A549 (cell line): ENCODE data around the gene TBC1D20. TPM values are rescaled to one million over a fixed set of nuclear protein-coding genes. Genes with fewer than 3 reads are reported as not detected.

Experiments used
- ATAC-seq, 2 experiments: fragments of 200-7000 bp in 1 of 2; fragments of >200 bp in 1 of 2; cut with Nextera tagmentation in 1 of 2; cut with Tn5 transposase in 1 of 2; 3 replicates each; pipeline versions ENCODE4 v1.8.0 to v1.9.1; 2018 to 2020; ENCODE audit warnings: mild to moderate bottlenecking in 1 of 2, moderate library complexity in 1 of 2
- CTCF ChIA-PET: fragments of 300-600 bp; sonication (Branson Sonifier 250); formaldehyde crosslinking; extraction: SDS; loops from one replicate; lab custom pipeline; 2021; ENCODE audit warnings: antibody characterized with exemption, inconsistent platforms; lab: Yijun Ruan, JAX
- POLR2A ChIA-PET: fragments of 350-600 bp; formaldehyde crosslinking; extraction: SDS; loops from one replicate; lab custom pipeline; 2021; ENCODE audit warnings: antibody characterized with exemption, inconsistent platforms; lab: Yijun Ruan, JAX
- DNase-seq, 2 experiments: peaks; one replicate each; pipeline versions ENCODE4 v3.0.0 to v3.0.0-alpha.2; 2011 to 2016; ENCODE audit warnings: low read depth in 1 of 2, low spot score in 1 of 2
- FAIRE-seq: peaks from 2 replicates; lab custom pipeline; 2011; peaks lifted over from hg19 to GRCh38; lab: Jason Lieb, UNC
- H3K27ac ChIP-seq, 2 experiments: fragments of >200 bp; sonication (Bioruptor Twin); formaldehyde crosslinking; 3 replicates each; pipeline ENCODE4 v1.5.1; 2016 to 2017
- H3K4me1 ChIP-seq: fragments of >200 bp; sonication (Bioruptor Twin); formaldehyde crosslinking; 3 replicates; pipeline ENCODE4 v1.6.1; 2016
- H3K4me2 ChIP-seq: fragments of >200 bp; sonication (Bioruptor Twin); formaldehyde crosslinking; 3 replicates; pipeline ENCODE4 v1.6.1; 2016
- H3K4me3 ChIP-seq: fragments of >200 bp; sonication (Bioruptor Twin); formaldehyde crosslinking; 3 replicates; pipeline ENCODE4 v1.5.1; 2016
- H3K9me3 ChIP-seq: fragments of >200 bp; sonication (Bioruptor Twin); formaldehyde crosslinking; 3 replicates; pipeline ENCODE4 v1.6.1; 2016
- CBX8 ChIP-seq: fragments of 200-600 bp; sonication (generic); IDR thresholded peaks from 2 replicates; pipeline ENCODE4 v1.6.1; 2016
- EHF ChIP-seq: fragments of 250-450 bp; sonication (Bioruptor Pico); IDR thresholded peaks from 2 replicates; pipeline ENCODE4 v1.5.0; 2020; ENCODE audit warnings: mild to moderate bottlenecking
- EHMT2 ChIP-seq: fragments of 200-600 bp; sonication (generic); IDR thresholded peaks from 2 replicates; pipeline ENCODE4 v1.6.1; 2016; ENCODE audit warnings: antibody characterized with exemption, low read depth, mild to moderate bottlenecking, moderate library complexity
- EP300 ChIP-seq, 2 experiments: fragments of >200 bp; sonication (Bioruptor Twin); formaldehyde crosslinking; IDR thresholded peaks; 2 replicates in 1 of 2; 3 replicates in 1 of 2; pipeline ENCODE4 v1.6.1; 2016 to 2017
- ESRRA ChIP-seq: fragments of 150-350 bp; IDR thresholded peaks from 2 replicates; pipeline ENCODE4 v1.6.1; 2014; ENCODE audit warnings: mild to moderate bottlenecking, low read length, borderline replicate concordance
- FOXS1 ChIP-seq: fragments of 250-450 bp; sonication (Bioruptor Pico); IDR thresholded peaks from 2 replicates; pipeline ENCODE4 v1.5.0; 2020; ENCODE audit warnings: mild to moderate bottlenecking, moderate library complexity
- GATA3 ChIP-seq: IDR thresholded peaks from 2 replicates; pipeline ENCODE4 v1.6.1; 2012; ENCODE audit warnings: borderline replicate concordance
- HOXA7 ChIP-seq: fragments of 250-450 bp; sonication (Bioruptor Pico); IDR thresholded peaks from 2 replicates; pipeline ENCODE4 v1.5.0; 2020; ENCODE audit warnings: mild to moderate bottlenecking, moderate library complexity
- HOXB5 ChIP-seq: fragments of 250-450 bp; sonication (Bioruptor Pico); IDR thresholded peaks from 2 replicates; pipeline ENCODE4 v1.5.0; 2020; ENCODE audit warnings: mild to moderate bottlenecking, moderate library complexity
- JUNB ChIP-seq: fragments of >200 bp; sonication (Bioruptor Twin); formaldehyde crosslinking; IDR thresholded peaks from 2 replicates; pipeline ENCODE4 v1.6.1; 2016
- KDM1A ChIP-seq: fragments of 200-600 bp; sonication (generic); IDR thresholded peaks from 2 replicates; pipeline ENCODE4 v1.6.1; 2016; ENCODE audit warnings: low read depth, mild to moderate bottlenecking
- MAZ ChIP-seq: fragments of 150-350 bp; IDR thresholded peaks from 2 replicates; pipeline ENCODE4 v1.6.1; 2014; ENCODE audit warnings: antibody characterized with exemption, low read depth, low read length, borderline replicate concordance
- NR3C1 ChIP-seq: fragments of >200 bp; sonication (Bioruptor Twin); formaldehyde crosslinking; IDR thresholded peaks from 3 replicates; pipeline ENCODE4 v1.6.1; 2017
- POLR2A ChIP-seq: IDR thresholded peaks from 2 replicates; pipeline ENCODE4 v1.6.1; 2012; ENCODE audit warnings: mild to moderate bottlenecking, low read length
- POLR2AphosphoS2 ChIP-seq: conservative IDR thresholded peaks from 2 replicates; pipeline ENCODE4 v1.6.1; 2012; ENCODE audit warnings: low read length, improper control_type of control experiment, inconsistent platforms
- RAD21 ChIP-seq, 2 experiments: fragments of >200 bp in 1 of 2; sonication (Bioruptor Twin) in 1 of 2; formaldehyde crosslinking in 1 of 2; IDR thresholded peaks in 1 of 2; conservative IDR thresholded peaks in 1 of 2; 2 replicates in 1 of 2; 3 replicates in 1 of 2; pipeline ENCODE4 v1.6.1; 2012 to 2018; ENCODE audit warnings: inconsistent platforms in 1 of 2
- RCOR1 ChIP-seq: fragments of 150-350 bp; IDR thresholded peaks from 2 replicates; pipeline ENCODE4 v1.6.1; 2014; ENCODE audit warnings: antibody characterized with exemption, low read length, low read depth
- RNF2 ChIP-seq: fragments of 200-600 bp; sonication (generic); IDR thresholded peaks from 2 replicates; pipeline ENCODE4 v1.6.1; 2016; ENCODE audit warnings: low read depth, mild to moderate bottlenecking, antibody characterized with exemption, moderate library complexity, borderline replicate concordance
- TP53 ChIP-seq: fragments of 250-450 bp; sonication (Bioruptor Pico); IDR thresholded peaks from 2 replicates; pipeline ENCODE4 v1.5.0; 2021; ENCODE audit warnings: mild to moderate bottlenecking, moderate library complexity
- ZNF302 ChIP-seq: fragments of 250-450 bp; sonication (Bioruptor Pico); IDR thresholded peaks from 2 replicates; pipeline ENCODE4 v1.9.0; 2021; ENCODE audit warnings: inconsistent platforms, mild to moderate bottlenecking, moderate library complexity
- WGBS: methylation state at CpG from one replicate; pipeline ENCODE4 v1.1.6; 2017; ENCODE audit errors: missing lambda C conversion rate; 5-methylcytosine and 5-hydroxymethylcytosine counted together
- polyA plus RNA-seq, 4 experiments: library from polyadenylated mRNA; depleted of rRNA in 3 of 4; stranded (reverse); fragments of >200 nt; fragmentation: RNase III in 1 of 4; extraction: RNeasy Plus Mini Kit Qiagen cat#74134 plus additional on column Dnase treatment in 1 of 4; gene quantifications; 2 replicates in 3 of 4; 3 replicates in 1 of 4; pipeline ENCODE4 v1.2.3, GENCODE V29; 2011 to 2017
- TF ChIP-seq, protein P1 (sequence below): fragments of 200-600 bp; sonication (generic); IDR thresholded peaks from 2 replicates; pipeline ENCODE4 v1.6.1; 2016; ENCODE audit warnings: antibody characterized with exemption, mild to moderate bottlenecking, moderate library complexity
- TF ChIP-seq, protein P2 (sequence below): IDR thresholded peaks from 2 replicates; pipeline ENCODE4 v1.6.1; 2012; ENCODE audit warnings: low read depth, borderline replicate concordance
- TF ChIP-seq, protein P3 (sequence below): fragments of 150-350 bp; IDR thresholded peaks from 2 replicates; pipeline ENCODE4 v1.6.1; 2014; ENCODE audit warnings: low read depth, mild to moderate bottlenecking, low read length
- TF ChIP-seq, protein P4 (sequence below): fragments of >200 bp; sonication (Bioruptor Twin); formaldehyde crosslinking; IDR thresholded peaks from 3 replicates; pipeline ENCODE4 v1.5.1; 2016
- TF ChIP-seq, protein P5 (sequence below): fragments of >200 bp; sonication (Bioruptor Twin); formaldehyde crosslinking; IDR thresholded peaks from 3 replicates; pipeline ENCODE4 v1.6.1; 2016
- TF ChIP-seq, protein P6 (sequence below): IDR thresholded peaks from 2 replicates; pipeline ENCODE4 v1.6.1; 2012

Gene TBC1D20
- polyA plus RNA-seq, 2 of the 4 experiments (the other 2 are of a cell fraction), result 28.0 to 43.4 TPM

DNA sequence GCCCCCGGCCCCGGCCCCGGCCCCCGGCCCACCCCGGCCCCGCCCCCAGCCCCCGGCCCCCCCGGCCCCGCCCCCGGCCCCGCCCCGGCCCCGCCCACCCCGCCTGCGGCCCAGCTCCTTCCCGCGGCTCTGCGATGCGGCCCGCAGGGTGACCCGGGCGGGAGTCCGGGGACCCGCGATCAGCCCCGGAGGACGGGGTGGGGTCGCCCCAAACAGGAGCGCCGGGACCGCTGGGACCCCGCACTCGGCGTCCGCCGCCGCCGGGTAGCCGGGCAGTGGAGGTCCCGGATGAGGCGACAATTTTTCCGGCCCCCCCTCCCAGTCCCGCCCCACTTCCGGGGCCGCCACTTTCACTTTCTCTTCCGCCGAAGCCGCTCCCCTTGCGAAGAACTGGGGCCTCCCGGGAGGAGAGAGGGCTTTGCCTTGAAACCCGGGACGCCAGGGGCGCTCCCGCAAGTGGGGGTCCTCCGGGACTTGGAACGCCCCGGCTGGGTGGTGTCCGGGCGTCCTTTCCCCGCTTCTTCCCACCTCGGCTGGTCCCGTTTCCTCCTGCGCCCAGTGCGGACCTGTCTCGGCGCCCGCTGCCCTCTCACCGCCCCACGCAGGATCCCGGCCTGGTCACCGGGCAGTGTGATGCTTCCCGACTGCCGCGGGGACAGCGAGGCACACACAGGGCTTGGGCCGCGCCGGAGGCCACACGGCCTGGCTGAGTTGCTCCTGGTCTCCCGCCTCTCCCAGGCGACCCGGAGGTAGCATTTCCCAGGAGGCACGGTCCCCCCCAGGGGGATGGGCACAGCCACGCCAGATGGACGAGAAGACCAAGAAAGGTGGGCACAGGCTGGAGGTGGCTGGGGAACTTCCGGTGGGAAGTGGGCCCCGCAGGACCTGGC is 54.1 kb downstream of the TBC1D20 start, which contains the start of gene RBCK1 (continued):
- no peak for TF ChIP-seq KDM1A
- TF ChIP-seq RAD21 (conservative IDR thresholded peaks at IDR 0.05 in 1 of 2, IDR thresholded peaks at IDR 0.05 in 1 of 2), result no peak
- TF ChIP-seq, protein P1, sequence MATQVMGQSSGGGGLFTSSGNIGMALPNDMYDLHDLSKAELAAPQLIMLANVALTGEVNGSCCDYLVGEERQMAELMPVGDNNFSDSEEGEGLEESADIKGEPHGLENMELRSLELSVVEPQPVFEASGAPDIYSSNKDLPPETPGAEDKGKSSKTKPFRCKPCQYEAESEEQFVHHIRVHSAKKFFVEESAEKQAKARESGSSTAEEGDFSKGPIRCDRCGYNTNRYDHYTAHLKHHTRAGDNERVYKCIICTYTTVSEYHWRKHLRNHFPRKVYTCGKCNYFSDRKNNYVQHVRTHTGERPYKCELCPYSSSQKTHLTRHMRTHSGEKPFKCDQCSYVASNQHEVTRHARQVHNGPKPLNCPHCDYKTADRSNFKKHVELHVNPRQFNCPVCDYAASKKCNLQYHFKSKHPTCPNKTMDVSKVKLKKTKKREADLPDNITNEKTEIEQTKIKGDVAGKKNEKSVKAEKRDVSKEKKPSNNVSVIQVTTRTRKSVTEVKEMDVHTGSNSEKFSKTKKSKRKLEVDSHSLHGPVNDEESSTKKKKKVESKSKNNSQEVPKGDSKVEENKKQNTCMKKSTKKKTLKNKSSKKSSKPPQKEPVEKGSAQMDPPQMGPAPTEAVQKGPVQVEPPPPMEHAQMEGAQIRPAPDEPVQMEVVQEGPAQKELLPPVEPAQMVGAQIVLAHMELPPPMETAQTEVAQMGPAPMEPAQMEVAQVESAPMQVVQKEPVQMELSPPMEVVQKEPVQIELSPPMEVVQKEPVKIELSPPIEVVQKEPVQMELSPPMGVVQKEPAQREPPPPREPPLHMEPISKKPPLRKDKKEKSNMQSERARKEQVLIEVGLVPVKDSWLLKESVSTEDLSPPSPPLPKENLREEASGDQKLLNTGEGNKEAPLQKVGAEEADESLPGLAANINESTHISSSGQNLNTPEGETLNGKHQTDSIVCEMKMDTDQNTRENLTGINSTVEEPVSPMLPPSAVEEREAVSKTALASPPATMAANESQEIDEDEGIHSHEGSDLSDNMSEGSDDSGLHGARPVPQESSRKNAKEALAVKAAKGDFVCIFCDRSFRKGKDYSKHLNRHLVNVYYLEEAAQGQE, result no peak
- no peak for TF ChIP-seq RCOR1
- no peak for TF ChIP-seq EHMT2
- no peak for TF ChIP-seq FOXS1 (CRISPR knock-in tag)
- peak; percentile 5; the same call in 1 of the 2 replicates for TF ChIP-seq POLR2A
- no peak for TF ChIP-seq NR3C1
- TF ChIP-seq, protein P2, sequence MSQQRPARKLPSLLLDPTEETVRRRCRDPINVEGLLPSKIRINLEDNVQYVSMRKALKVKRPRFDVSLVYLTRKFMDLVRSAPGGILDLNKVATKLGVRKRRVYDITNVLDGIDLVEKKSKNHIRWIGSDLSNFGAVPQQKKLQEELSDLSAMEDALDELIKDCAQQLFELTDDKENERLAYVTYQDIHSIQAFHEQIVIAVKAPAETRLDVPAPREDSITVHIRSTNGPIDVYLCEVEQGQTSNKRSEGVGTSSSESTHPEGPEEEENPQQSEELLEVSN, result no peak
- no peak for TF ChIP-seq ESRRA
- TF ChIP-seq POLR2AphosphoS2, result no peak
- TF ChIP-seq MAZ, result no peak

DNA sequence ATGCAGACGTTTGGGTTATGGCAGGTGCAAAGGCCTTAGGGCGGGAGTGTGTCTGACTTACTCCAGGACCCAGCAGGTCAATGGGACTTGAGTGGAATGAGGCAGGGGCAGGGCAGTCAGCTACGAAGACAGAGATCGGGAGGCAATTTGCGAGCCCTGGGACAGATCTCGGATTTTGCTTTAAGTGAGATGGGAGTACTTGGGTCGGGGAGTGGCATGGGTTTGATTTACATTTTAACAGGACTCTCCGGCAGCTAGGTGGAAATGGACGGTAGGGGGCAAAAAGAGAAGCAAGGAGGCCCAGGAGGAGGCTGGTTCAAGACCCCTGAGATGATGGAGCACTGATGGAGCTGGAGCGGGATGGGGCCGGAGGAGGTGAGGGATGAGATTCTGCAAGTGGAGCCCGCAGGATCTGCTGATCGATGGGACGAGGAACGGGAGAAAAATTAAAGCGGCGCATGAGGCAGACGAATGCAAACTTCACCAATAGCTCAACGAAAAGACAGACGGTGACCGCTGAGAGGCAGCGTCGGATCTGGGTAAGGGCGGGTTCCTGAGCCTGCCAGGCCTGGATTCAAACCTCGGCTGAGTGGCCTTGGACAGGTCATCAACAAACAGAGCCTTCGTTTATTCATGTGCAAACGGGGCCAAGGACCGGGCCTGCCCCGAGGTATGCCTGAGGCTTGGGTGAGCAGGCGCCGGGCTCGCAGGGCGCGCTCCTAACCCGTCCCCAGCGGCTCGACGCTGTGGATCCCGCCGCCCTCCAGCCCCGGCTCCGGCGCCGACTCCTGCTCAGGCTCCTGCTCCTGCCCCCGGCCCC is 55.0 kb downstream of the TBC1D20 start:
- ATAC-seq, result peak; percentile 87
- Histone ChIP-seq H3K27ac (peak overlapping the region; percentile 93 to 99), H3K4me2 (peak overlapping the region; percentile 88), H3K9me3 (peaks cover 19% of the 10 kb centered on the region), H3K4me3 (peak overlapping the region; percentile 48), H3K4me1 (peaks cover 31% of the 10 kb centered on the region)
- POLR2A ChIA-PET, result interaction anchor here (0.6 to 1.8 kb wide), 21 partner anchors 9 to 60 kb away, joined by 3 to 50 read pairs (median 5); partner anchors contain the start of genes NRSN2 and TRIB3
- peak; percentile 74 for FAIRE-seq
- peak; percentile 91 for DNase-seq
- 11% methylated on average over 31 of the region's 45 CpGs for WGBS
- CTCF ChIA-PET, result interaction anchor here (0.8 to 2.5 kb wide), 16 partner anchors 9 to 64 kb away, joined by 3 to 23 read pairs (median 5); no protein-coding TSS in a partner anchor
- TF ChIP-seq MAZ (no peak), KDM1A (no peak), HOXB5 (CRISPR knock-in tag) (peak; percentile 83; the same call in 1 of the 2 replicates), CBX8 (no peak), JUNB (no peak), POLR2A (peak; percentile 74), HOXA7 (peak; percentile 82; the same call in 1 of the 2 replicates), TP53 (CRISPR knock-in tag) (0 out of 2 replicates have a peak, but pooled peaks have one; percentile 29), RAD21 (conservative IDR thresholded peaks at IDR 0.05 in 1 of 2, IDR thresholded peaks at IDR 0.05 in 1 of 2) (peak; percentile 26 to 54; a peak in 4 of 5 replicates), GATA3 (no peak), EHF (CRISPR knock-in tag) (peak; percentile 64; the same call in 1 of the 2 replicates), EP300 (IDR thresholded peaks at IDR 0.05) (no peak), RNF2 (no peak), ZNF302 (CRISPR knock-in tag) (no peak)
- TF ChIP-seq, protein P3, sequence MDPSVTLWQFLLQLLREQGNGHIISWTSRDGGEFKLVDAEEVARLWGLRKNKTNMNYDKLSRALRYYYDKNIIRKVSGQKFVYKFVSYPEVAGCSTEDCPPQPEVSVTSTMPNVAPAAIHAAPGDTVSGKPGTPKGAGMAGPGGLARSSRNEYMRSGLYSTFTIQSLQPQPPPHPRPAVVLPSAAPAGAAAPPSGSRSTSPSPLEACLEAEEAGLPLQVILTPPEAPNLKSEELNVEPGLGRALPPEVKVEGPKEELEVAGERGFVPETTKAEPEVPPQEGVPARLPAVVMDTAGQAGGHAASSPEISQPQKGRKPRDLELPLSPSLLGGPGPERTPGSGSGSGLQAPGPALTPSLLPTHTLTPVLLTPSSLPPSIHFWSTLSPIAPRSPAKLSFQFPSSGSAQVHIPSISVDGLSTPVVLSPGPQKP, result no peak
- TF ChIP-seq, protein P4, sequence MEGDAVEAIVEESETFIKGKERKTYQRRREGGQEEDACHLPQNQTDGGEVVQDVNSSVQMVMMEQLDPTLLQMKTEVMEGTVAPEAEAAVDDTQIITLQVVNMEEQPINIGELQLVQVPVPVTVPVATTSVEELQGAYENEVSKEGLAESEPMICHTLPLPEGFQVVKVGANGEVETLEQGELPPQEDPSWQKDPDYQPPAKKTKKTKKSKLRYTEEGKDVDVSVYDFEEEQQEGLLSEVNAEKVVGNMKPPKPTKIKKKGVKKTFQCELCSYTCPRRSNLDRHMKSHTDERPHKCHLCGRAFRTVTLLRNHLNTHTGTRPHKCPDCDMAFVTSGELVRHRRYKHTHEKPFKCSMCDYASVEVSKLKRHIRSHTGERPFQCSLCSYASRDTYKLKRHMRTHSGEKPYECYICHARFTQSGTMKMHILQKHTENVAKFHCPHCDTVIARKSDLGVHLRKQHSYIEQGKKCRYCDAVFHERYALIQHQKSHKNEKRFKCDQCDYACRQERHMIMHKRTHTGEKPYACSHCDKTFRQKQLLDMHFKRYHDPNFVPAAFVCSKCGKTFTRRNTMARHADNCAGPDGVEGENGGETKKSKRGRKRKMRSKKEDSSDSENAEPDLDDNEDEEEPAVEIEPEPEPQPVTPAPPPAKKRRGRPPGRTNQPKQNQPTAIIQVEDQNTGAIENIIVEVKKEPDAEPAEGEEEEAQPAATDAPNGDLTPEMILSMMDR, result peak; percentile 47
- TF ChIP-seq, protein P5, sequence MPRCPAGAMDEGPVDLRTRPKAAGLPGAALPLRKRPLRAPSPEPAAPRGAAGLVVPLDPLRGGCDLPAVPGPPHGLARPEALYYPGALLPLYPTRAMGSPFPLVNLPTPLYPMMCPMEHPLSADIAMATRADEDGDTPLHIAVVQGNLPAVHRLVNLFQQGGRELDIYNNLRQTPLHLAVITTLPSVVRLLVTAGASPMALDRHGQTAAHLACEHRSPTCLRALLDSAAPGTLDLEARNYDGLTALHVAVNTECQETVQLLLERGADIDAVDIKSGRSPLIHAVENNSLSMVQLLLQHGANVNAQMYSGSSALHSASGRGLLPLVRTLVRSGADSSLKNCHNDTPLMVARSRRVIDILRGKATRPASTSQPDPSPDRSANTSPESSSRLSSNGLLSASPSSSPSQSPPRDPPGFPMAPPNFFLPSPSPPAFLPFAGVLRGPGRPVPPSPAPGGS, result peak; percentile 57; the same call in 1 of the 3 replicates
- TF ChIP-seq, protein P6, sequence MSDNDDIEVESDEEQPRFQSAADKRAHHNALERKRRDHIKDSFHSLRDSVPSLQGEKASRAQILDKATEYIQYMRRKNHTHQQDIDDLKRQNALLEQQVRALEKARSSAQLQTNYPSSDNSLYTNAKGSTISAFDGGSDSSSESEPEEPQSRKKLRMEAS, result peak; percentile 23; the same call in 1 of the 2 replicates
